GM21825 (cell line): ENCODE data around the gene KRT15.

Experiments
- ATAC-seq: cut with Tn5 transposase; IDR thresholded peaks from one replicate; pipeline ENCODE4 v1.9.1; 2021; ENCODE audit warnings: mild to moderate bottlenecking, moderate library complexity; ENCODE audit not compliant: unreplicated experiment

KRT15 gene

DNA sequence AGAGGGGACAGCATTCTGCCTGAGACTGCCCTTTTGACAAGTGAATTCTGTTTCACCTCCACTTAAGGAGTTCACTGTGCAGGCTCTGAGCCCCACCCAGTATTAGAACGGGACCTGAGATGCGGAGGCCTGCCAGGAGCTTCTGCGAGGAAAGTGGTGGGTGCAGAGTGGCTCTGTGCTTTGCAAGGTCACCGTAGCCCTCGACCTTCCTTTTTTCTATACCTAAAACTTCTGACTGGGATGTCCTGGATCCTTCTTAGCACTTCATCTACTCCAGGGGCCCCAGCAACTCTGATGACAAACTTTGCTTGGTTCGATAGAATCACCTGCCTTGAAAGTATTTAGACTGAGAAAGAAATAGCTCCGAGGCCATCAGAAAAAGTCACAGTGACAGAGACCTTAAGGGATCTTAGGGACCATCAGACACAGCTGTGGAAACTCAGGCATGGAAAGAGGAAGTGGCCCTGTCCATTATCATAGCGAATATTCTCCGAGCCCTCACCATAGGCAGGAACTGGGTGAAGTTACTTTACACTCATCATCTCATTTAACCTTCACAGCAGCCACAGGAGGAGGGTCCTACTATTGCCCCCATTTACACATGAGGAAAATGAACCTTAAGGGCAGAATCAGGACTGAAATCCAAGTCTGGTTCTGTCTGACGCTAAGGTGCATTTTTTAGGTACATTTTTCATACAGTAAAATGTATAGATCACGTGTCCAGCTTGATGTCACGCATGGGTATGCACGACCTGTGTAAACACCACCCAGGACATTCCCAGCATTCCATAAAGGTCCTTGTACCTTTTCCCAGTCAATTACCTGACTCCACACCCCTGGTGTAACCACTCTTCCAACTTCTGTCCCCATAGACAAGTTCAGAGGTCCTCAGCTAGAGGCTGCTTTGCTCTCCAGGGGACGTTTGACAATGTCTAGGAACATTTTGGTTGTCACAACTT is 12.6 kb downstream of the KRT15 start:
- no peak for ATAC-seq

DNA sequence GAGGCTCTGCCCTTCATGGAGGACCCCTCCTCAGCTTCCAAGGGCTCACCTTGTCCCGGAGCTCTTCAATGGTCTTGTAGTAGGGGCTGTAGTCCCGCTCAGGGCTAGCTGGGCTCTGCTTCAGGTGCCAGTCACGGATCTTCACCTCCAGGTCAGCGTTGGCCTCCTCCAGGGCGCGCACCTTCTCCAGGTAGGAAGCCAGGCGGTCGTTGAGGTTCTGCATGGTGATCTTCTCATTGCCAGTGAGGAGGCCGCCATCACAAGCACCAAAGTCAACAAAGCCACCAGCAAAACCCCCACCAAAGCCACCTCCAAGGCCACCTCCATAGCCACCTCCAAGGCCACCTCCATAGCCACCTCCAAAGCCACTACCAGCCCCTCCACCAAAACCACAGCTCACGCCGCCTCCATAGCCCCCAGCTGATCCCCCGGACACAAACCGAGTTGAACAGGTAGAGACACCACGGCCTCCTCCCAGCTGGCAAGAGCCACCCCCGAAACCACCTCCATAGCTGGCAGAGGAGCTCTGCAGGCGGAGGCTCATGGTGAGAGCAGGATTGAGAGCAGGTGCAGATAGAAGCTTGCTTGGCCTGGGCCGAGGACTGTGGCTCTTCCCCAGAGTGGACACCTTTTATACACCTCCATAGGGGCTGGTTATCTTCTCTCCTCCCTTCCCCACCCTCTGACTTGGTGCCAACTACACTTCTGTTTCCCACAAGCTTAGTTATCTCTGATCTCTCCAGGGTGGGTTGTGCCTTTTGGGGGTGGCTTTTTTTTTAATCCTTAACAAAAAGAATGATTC is 13.5 kb downstream of the KRT15 start, which contains the start of gene KRT13:
Gene KRT13, minus strand, starts transcription at position 606 of the 802 bp plus-strand sequence. Its CDS starts 62 bp downstream, at position 544.
- no peak for ATAC-seq

- no peak for ATAC-seq
Measured at GRCh38 chr17:41504246-41504977, 14.3 kb downstream of the KRT15 start.

- no peak for ATAC-seq
Measured at GRCh38 chr17:41503202-41503601, 15.5 kb downstream of the KRT15 start.

DNA sequence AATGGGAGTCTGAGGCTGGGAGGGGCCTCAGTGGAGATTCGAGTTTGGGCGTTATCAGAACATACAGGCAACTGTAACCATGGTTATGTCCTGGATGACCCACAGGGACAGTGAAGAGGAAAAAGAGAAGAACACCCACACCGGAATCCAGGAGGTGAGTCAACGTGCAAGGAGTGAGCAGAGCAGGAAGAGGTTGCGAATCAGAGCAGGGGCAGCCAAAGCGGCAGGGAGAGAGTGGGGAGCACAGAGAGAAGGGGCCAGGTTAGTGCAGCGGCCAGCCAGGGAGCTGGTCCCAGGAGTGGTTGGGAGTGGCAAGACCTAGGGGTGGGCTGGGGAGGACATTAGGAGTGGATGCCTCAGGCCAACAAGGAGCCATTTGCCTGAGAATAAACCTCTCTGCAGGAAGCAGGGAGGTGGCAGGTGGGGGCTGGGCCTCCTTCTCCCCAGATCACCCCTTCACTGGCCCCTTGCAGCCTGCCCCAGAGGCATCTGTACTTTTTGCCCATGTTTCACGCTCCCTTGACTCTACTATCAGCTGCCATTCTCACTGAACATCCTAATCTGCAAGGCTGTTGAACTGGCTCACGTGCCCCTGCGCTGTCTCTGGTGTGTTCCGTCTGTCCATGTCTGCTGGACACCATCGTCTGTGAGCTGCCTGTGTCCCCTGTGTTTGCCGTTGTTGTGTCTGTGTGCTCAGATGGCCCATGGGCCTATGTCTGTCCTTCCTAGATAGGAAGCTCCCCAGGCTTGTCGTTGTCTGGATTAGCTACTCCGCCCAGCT is 18.4 kb downstream of the KRT15 start:
- no peak for ATAC-seq

GRCh38 chr17:41499714-41500113 is 19.0 kb downstream of the KRT15 start:
- no peak for ATAC-seq

- no peak for ATAC-seq
Measured at GRCh38 chr17:41498276-41498675, 20.4 kb downstream of the KRT15 start.

DNA sequence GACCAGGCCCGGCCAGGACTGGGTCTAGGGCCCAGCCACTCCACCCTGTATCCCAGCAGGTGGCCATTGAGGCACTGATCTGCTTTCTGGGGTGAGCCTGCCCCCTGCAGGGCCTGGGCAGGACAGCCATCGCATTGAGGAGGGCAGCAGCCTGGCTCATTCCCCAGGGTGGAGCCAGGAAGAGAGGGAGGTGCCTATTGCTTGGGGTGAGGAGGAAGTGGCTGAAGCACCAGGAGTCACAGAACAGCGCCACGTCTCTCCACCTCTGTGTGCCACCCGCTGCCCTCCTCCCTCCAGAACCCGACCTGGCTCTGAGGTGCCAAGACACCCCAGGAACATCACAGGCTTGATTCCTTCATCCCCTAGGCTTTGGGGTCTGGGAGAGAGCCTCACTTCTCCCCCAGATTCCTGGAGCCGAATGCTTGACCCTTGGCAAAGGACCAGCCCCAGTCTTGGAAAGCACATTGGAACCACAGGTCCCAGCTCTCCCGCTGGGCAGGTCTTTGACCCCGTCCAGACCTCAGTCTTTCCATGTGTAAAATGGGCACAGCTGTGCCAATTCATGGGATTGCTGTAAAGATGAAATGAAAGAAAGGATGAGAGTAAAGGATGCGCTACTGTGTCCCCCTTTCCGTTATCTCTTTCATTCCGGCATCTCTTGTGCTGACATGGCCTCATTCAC is 21.7 kb downstream of the KRT15 start:
- ATAC-seq, result no peak

GRCh38 chr17:41494524-41494923 is 24.2 kb downstream of the KRT15 start:
- no peak for ATAC-seq

GRCh38 chr17:41492771-41493170 is 25.9 kb downstream of the KRT15 start:
- ATAC-seq, result no peak

DNA sequence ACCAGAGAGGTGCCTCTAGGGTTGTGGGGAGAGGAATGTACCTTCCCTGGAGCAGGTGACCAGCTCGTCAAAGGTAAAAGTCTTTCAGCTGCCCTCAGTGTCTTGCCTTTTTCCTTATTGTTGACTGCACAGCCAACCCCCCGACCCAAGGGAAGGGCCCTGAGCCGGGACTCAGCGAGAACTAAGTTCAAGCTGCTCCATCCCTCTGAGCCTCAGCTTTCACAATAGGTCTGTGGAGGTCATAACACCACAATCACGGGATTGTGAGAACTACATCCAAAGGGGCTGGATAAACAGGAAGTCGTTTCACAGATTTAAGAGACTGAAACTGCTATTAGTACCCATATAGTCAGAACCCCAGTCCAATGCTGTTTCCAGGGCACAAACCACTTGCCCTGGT is 26.3 kb downstream of the KRT15 start:
- no peak for ATAC-seq

GRCh38 chr17:41491476-41491875 is 27.2 kb downstream of the KRT15 start:
- ATAC-seq, result no peak

DNA sequence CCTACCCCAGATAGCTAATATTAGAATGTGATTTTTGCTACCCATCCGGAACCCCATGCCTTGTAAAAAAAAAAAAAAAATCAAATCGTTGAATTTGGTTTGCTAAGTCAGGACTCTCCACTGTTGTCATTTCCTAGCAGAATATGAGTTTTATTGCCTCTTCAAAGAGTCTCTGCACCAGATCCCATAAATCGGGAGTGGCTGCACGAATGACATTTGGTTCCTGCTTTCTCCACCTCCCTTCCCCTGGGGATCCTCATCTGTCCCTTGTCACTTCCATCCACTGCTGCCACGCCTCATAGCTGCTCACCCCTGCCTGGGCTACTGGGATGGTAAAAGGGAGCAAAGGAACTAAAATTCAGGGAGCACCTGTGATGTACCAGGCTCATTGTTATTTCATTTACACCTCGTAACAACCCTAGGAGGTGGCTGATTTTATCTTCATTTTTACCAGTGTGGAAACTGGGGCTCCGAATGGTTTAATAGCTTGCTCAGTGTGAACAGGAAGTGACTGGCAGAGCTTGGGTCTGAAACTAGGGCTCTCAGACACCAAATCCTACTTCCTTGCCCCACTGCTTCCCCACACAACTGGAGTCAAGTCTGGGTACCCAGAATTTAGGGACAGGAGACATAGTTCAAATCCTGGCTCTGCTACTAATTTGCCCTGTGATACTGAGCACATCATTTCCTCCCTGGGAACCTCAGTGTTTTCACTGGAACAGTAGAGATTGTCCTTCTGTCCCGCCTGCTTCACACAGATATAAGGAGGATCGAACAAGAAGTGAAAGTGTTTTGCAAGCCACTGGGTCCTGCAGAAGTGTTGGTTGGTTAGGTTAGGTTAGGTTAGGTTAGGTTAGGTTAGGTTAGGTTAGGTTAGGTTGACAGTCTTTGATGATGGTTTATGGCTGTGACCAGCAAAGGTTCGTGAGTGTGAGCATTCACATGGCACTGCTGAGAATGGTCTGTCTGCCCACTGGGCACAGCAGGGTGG is 28.4 kb downstream of the KRT15 start:
- no peak for ATAC-seq

DNA sequence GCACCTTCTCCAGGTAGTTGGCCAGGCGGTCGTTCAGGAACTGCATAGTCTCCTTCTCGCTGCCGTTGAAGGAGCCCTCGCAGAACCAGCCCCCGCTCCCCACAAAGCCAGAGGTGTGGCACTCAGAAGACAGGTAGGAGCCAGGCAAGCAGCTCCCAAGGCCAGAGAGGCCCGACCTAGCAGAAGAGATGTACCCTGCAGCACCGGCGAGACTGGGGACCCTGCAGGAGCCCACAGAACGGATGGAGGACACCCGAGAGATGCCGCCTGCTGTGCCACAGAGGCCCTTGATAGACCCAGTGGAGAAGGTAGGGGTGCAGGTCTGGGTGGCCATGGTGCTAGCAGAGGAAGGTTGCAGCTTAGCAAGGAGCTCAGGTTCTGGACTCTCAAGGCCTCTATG is 29.2 kb downstream of the KRT15 start, which contains the start of gene KRT36:
Gene KRT36, minus strand, starts transcription at position 380 of the 400 bp plus-strand sequence. Its CDS starts 46 bp downstream, at position 334.
- ATAC-seq, result no peak

DNA sequence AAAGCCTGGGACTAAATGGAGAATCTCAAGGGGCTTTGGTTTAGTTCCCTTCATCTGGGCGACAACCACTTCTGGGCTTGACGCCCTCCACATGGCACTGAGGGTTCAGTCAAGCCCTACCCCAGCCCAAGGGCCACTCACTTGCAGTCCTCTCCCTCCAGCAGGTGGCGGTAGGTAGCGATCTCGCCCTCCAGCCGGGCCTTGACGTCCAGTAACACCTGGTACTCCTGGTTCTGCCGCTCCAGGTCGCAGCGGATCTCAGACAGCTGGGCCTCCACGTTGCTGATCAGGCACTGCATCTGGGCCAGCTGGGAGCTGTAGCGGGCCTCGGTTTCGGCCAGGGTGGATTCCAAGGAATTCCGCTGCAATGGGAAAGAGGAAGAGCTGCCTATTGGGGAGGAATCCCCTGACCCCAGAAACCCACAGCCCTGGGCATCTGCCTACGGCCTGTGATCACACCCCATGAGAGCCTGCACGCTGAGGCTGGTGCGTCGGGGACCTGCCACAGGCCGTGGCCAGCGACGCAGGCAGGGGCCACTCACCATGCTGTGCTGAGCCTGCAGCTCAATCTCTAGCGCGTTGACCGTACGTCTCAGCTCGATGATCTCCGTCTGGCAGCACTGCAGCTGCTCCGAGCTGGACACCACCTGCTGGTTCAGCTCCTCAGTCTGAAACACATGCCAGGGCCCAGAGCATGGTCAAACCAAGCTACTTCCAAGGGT is 31.7 kb downstream of the KRT15 start:
- ATAC-seq, result no peak

- ATAC-seq, result no peak
Measured at GRCh38 chr17:41486316-41486715, 32.4 kb downstream of the KRT15 start.
